Measurements from ENCODE around the gene RBM43.

- no peak for TF ChIP-seq CTCF (IDR thresholded peaks at IDR 0.05)
- TF ChIP-seq POLR2A (IDR thresholded peaks at IDR 0.05) = no peak
Observed at GRCh38 chr2:151278487-151278886, 16.8 kb upstream of the RBM43 start.
